HG03457 (cell line): ENCODE data around the gene SERPINA12.
"Not testable (repeated sequence)": the region's sequence is repeated elsewhere in the genome, so short reads cannot be mapped to it uniquely, and the experiment has no call there.

Experiments used
- ATAC-seq: cut with Tn5 transposase; IDR thresholded peaks from one replicate; pipeline ENCODE4 v1.9.1; 2021; ENCODE audit warnings: moderate number of reproducible peaks; ENCODE audit not compliant: unreplicated experiment

SERPINA12 gene

DNA sequence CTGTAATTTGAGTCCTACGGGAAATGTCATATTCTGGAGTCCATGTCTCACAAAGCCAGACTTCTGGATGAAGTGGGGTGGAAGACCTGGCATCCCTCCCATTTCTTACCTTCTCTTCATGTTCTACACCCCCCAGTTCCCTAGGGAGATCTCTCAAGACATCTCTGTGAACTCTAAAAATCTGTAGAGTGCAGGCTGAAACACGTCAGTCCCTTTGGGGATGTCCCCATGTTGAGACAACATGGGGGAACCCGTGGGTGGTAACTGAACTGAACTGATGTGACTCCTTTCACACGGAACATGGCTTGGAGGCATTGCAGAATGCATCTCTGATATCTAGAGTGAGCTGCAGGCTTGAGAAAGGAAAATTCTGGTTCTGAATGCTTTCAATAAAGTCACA lies 15.2 kb downstream of the SERPINA12 start:
- no peak for ATAC-seq

GRCh38 chr14:94491511-94491910 lies 17.8 kb downstream of the SERPINA12 start:
- ATAC-seq = no peak

- no peak for ATAC-seq
Measured at GRCh38 chr14:94489336-94489735, 19.9 kb downstream of the SERPINA12 start.

DNA sequence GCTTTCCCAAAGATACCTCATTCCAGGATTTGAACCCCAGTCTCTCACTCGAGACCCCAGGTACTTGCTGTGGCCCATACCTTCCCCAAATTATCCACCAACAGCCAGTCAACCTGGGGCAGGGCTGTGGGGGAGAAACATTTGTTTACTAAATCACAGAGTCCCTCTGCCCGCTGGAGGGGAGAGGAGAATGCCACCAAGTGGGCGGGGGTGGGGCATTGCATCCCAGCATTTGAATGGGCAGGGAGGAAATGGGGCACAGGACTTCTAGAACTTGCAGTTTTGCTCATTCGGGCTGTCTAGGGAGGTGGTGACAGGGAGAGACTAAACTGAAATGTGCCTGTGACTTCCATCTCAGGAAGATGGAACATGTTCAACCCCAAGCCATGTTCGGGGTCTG lies 22.4 kb downstream of the SERPINA12 start:
- no peak for ATAC-seq

DNA sequence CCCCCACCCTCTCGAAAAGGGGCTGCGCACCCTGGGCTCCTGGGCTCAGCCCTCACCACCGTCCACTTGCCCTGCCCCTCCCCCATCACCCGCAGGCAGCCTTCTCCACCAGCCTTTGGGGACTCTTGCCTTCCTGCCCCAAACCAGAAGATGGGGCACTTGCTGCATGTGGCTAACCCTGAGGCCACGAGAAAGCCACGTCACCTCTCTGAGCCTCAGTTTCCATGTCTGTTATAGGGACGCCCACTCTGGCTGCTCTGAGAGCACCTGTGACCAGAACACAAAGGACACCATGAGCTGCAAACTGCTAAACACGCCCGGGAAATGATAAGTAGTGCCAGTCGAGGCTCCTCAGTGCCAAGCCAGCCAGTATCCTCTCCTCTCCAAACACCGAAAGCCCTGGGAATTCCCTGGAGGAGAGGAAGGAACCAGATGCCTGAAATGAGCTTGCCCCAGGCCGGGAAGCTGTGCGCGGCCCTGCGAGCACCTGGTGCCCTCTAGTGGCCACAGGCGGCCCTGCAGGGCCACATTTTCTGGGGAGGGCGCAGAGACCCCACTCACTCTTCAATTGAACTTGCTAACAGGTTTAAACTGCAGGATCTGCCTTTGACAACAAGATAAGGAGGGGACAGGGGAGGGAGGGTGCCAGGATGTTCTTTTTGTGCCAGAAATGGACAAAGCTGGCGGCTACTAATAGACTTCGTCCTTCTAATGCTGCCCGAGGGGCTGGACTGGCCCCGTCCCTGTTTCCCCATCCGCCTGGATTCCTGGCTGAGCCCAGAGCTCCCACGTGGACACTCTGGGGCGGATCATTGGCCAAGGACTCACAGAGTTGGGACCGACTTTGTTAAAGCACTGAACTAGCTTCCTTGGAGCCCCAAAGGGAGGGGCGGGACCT lies 23.1 kb downstream of the SERPINA12 start:
- no peak for ATAC-seq

GRCh38 chr14:94484481-94484880 lies 24.8 kb downstream of the SERPINA12 start:
- ATAC-seq = no peak

- ATAC-seq = no peak
Measured at GRCh38 chr14:94483729-94484275, 25.5 kb downstream of the SERPINA12 start.

DNA sequence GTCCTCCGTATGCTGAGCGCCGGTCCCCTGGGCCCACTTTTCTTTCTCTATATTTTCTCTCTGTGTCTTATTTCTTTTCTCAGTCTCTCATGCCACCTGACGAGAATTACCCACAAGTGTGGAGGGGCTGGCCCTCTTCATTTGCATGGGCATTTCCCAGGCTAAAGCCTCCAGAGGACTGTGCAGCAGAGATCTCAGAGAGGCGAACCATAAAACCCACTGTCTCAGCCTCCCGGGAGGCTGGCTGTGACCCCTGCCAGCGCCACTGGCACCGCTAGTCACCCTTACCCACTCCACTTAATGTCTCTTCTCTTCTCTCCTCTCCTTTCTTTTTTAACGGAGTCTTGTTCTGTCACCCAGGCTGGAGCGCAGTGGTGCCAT lies 26.2 kb downstream of the SERPINA12 start:
- no peak for ATAC-seq

DNA sequence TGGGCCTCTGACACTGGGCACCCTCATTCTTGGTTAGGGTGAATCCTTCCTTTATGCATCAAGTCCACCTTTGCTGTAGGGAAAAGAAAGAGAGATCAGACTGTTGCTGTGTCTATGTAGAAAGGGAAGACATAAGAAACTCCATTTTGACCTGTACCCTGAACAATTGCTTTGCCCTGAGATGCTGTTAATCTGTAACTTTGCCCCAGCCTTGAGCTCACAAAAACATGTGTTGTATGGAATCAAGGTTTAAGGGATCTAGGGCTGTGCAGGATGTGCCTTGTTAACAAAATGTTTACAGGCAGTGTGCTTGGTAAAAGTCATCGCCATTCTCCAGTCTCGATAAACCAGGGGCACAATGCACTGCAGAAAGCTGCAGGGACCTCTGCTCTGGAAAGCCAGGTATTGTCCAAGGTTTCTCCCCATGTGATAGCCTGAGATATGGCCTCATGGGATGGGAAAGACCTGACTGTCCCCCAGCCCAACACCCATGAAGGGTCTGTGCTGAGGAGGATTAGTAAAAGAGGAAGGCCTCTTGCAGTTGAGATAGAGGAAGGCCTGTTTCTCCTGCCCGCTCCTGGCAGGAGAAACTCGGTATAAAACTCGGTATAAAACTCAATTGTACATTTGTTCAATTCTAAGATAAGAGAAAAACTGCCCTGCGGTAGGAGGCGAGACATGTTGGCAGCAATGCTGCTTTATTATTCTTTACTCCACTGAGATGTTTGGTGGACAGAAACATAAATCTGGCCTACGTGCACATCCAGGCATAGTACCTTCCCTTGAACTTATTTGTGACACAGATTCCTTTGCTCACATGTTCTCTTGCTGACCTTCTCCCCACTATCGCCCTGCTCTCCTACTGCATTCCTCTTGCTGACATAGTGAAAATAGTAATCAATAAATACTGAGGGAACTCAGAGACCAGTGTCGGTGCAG lies 26.9 kb downstream of the SERPINA12 start:
- not testable (repeated sequence) for ATAC-seq

DNA sequence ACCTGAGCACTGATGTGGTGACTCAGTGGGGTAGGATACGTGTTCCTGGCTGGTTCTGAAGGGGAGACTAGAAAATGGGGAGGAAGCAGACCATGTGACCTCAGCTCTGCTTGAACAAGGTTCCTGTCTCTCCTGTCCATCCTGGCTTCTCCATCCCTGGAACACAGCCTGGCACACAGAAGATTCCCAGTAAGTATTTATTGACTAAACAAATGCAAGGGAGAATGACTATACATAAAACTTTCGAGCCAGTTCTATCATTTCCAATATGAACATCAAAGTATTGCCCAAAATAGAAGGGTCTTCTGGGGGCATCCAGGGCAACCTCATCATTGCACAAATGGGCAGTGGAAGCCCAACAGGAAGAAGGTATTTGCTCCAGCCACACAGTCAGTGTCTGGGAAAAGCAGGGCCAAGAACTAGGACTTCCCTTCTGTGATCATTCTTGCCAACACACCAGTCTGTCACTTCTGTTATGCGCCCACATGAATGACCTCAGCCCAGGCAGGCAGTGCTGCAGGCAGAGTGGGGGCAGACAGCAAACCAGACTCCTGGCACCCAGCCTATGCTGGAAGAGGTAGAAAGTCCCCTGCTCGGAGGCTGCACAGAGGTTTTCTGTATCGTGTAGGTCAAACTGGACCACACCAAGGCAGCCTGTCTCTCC lies 27.7 kb downstream of the SERPINA12 start:
- ATAC-seq = no peak

- ATAC-seq = no peak
Measured at GRCh38 chr14:94480809-94481208, 28.5 kb downstream of the SERPINA12 start.

DNA sequence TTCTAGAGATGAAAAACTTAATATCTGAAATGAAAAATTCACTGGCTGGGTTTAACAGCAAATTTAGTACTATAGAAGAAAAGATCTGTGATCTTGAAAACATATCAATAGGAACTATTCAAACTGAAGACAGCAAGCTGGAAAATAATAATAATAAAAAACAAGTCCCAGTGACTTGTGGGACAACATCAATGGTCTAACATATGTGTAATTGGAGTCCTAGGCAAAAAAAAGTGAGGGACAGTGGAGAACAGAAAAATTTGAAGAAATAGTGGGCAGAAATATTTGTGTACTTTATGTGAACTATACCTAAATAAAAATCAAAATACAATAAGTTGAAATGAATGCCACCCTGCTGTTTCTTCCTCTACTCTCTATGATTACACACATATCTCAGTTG lies 30.8 kb downstream of the SERPINA12 start:
- no peak for ATAC-seq

- no peak for ATAC-seq
Measured at GRCh38 chr14:94476023-94476422, 33.2 kb downstream of the SERPINA12 start, which contains the start of gene SERPINA9. SERPINA9 (minus strand) TSS chr14:94476197; CDS start chr14:94469840, 6,357 bp downstream.

DNA sequence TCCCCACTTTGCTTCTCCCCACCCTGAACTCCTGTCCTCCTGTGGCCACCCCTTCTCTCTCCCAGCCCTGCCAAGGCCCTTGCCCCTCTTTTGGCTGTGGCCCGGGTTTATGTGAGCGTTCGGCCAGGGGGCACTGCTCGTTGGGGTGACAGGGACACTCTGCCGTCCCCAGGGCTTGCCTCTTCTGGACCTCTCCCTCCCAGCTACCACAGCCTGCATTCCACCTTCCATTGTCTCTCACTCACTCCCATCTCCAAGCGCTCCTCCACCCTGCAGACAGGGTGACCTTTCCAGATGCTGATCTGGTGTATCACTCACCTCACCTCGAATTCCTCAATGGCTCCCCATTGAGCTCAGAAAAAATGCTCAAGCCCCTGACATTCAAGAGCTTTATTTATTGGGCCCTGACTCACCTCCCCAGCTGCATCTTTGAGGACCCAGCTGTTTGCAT lies 34.7 kb downstream of the SERPINA12 start:
- ATAC-seq = no peak

DNA sequence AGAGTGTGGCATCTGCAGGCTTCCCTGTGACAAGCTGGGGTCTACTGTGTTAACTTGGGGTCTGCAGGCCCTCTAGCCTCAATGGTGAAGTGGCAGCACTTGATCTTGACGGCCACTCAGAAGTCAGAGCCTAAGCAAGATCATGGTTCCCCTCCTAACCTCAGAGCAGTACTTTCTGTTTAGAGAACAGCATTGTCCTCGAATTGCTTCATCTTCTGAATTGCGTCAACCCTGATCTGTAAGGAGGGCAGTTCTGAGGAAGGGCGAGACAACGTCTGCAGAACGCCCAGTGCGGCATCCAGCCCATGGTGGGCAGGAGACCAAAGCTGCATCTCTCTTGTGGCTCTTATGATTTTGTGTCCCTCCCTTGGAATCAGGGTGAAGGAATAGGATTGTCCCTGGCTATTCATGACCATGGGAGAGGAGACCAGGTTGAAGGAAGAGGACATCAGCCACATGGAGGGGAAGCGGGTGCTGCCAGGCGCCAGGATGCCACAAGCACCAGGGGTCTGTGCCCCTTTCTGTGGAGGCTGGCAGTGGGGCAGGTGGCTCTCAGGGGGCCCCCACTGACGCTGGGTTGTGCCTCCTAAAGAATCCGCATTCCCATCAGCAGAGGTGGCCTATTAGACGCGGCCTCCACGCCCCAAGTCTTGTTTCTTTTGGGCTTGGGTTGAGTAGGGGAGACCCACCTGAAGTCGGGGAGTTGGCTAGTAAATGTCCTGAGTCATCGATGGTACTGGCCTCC lies 35.4 kb downstream of the SERPINA12 start:
- no peak for ATAC-seq

GRCh38 chr14:94472842-94473241 lies 36.4 kb downstream of the SERPINA12 start:
- ATAC-seq = no peak

- no peak for ATAC-seq
Measured at GRCh38 chr14:94471045-94471444, 38.2 kb downstream of the SERPINA12 start.

DNA sequence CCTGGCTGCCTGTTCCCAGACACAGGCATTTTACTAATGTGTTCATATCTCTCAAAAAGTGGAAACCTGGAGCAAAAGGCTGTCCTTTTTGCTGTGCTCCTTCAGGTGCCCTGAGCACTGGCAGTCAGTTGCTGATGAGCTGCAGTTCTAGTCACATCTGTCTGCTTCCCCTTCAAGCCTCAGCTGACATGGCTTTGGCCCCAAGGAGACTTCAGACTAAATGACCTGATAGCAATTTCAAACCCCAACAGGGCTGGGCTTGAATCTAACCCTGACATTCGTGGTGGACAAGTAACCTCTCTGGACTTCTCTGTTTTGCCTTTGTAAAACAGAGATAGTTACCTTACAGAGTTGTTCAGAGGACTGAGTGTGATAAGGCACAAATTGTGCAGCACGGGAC lies 39.0 kb downstream of the SERPINA12 start:
- ATAC-seq = no peak

DNA sequence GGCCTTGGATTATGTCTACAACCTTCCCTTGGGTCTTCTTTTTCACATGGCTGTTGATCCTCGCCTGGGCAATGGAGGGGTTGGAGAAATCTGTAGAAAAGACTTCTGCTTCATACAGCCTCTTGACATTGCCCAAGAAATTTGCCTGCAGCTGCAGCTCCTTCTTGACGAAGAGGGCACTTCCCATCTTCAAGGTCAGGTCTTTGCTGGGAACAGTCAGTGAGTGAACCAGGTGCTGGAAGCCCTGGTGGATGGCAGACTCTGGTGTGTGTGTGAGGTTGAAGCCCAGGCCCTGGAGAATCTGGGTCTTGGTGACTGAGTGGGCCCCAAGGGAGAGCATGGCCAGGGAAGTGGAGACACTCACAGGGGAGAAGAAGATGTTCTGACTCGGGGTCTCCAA lies 40.0 kb downstream of the SERPINA12 start:
- no peak for ATAC-seq
